Liver (tissue), 9 donors: ENCODE data around the gene NIPAL1. TPM values are rescaled to one million over a fixed set of nuclear protein-coding genes. Genes with fewer than 3 reads are reported as not detected.

Experiments
- DNase-seq: peaks from one replicate; pipeline ENCODE4 v3.0.0-alpha.2; 2017; ENCODE audit warnings: low spot score
- H3K27ac ChIP-seq, 2 donors: one replicate each; pipeline ENCODE4 v1.7.0; 2013; ENCODE audit warnings: inconsistent platforms in 2 of 2, low read length in 2 of 2, control low read depth in 1 of 2, low read depth in 1 of 2, mild to moderate bottlenecking in 1 of 2
- H3K27me3 ChIP-seq, 4 donors: one replicate each; pipeline versions ENCODE4 v1.6.1 to v1.7.0; 2013; ENCODE audit warnings: low read length in 3 of 4, inconsistent platforms in 1 of 4, mild to moderate bottlenecking in 1 of 4, moderate library complexity in 1 of 4; ENCODE audit not compliant: control insufficient read depth in 4 of 4, insufficient read depth in 4 of 4
- H3K36me3 ChIP-seq, 4 donors: one replicate each; pipeline versions ENCODE4 v1.6.1 to v1.7.0; 2013; ENCODE audit warnings: low read length in 3 of 4, mild to moderate bottlenecking in 3 of 4, low read depth in 1 of 4, moderate library complexity in 1 of 4; ENCODE audit not compliant: control insufficient read depth in 4 of 4, insufficient read depth in 3 of 4
- H3K4me1 ChIP-seq, 4 donors: one replicate each; pipeline versions ENCODE4 v1.6.1 to v1.7.0; 2013; ENCODE audit warnings: low read length in 3 of 4, mild to moderate bottlenecking in 3 of 4, moderate library complexity in 1 of 4; ENCODE audit not compliant: control insufficient read depth in 4 of 4, insufficient read depth in 4 of 4
- H3K4me3 ChIP-seq, 3 donors: one replicate each; pipeline versions ENCODE4 v1.6.1 to v1.7.0; 2013; ENCODE audit warnings: low read length in 3 of 3, control low read depth in 1 of 3, low read depth in 1 of 3, mild to moderate bottlenecking in 1 of 3
- H3K9ac ChIP-seq, 2 donors: one replicate each; pipeline ENCODE4 v1.7.0; 2013; ENCODE audit warnings: low read length in 2 of 2, mild to moderate bottlenecking in 2 of 2, moderate library complexity in 2 of 2, control low read depth in 1 of 2, low read depth in 1 of 2
- H3K9me3 ChIP-seq, 4 donors: one replicate each; pipeline versions ENCODE4 v1.6.1 to v1.7.0; 2013; ENCODE audit warnings: low read length in 3 of 4; ENCODE audit not compliant: control insufficient read depth in 4 of 4
- FOXA2 ChIP-seq: IDR thresholded peaks from 2 replicates; pipeline ENCODE4 v1.6.1; 2016; ENCODE audit warnings: antibody characterized with exemption
- HNF4A ChIP-seq, 2 donors: conservative IDR thresholded peaks; 2 replicates each; pipeline ENCODE4 v1.6.1; 2016; ENCODE audit warnings: antibody characterized with exemption in 2 of 2, mild to moderate bottlenecking in 2 of 2
- RXRA ChIP-seq, 2 donors: IDR thresholded peaks; 2 replicates each; pipeline ENCODE4 v1.6.1; 2017 to 2018; ENCODE audit warnings: antibody characterized with exemption in 2 of 2, mild to moderate bottlenecking in 1 of 2
- SP1 ChIP-seq: IDR thresholded peaks from 2 replicates; pipeline ENCODE4 v1.6.1; 2018; ENCODE audit warnings: antibody characterized with exemption, mild to moderate bottlenecking
- TAF1 ChIP-seq: conservative IDR thresholded peaks from 2 replicates; pipeline ENCODE4 v1.6.1; 2016; ENCODE audit warnings: antibody characterized with exemption, mild to moderate bottlenecking
- WGBS: extraction: QIAGEN DNeasy Blood & Tissue Kit; methylation state at CpG from one replicate; pipeline ENCODE4 v1.1.7; 2013; 5-methylcytosine and 5-hydroxymethylcytosine counted together
- polyA plus RNA-seq, 2 donors: library from polyadenylated mRNA; stranded (reverse) in 1 of 2; unstranded in 1 of 2; fragments of 200-250 nt in 1 of 2; fragments of >200 nt in 1 of 2; fragmentation: Nextera tagmentation in 1 of 2; extraction: Ambion mirVana in 1 of 2; gene quantifications; one replicate each; pipeline versions ENCODE4 v1.2.1 to v1.2.3, GENCODE V29; 2013 to 2015
- total RNA-seq, 2 donors: library from RNA; depleted of rRNA; stranded (reverse); fragments of >200 nt; gene quantifications; one replicate each; pipeline ENCODE4 v1.2.3, GENCODE V29; 2014
- TF ChIP-seq, protein P1 (sequence below): IDR thresholded peaks from 2 replicates; pipeline ENCODE4 v1.6.1; 2016; ENCODE audit warnings: antibody characterized with exemption
- donor health status: healthy.
- donor health status: healthy.
- donor health status: healthy.
- donor health status: healthy.
- donor health status: healthy.

Gene NIPAL1
- total and polyA plus RNA-seq, 4 donors = 2.5 to 10.7 (median 6.1) TPM

DNA sequence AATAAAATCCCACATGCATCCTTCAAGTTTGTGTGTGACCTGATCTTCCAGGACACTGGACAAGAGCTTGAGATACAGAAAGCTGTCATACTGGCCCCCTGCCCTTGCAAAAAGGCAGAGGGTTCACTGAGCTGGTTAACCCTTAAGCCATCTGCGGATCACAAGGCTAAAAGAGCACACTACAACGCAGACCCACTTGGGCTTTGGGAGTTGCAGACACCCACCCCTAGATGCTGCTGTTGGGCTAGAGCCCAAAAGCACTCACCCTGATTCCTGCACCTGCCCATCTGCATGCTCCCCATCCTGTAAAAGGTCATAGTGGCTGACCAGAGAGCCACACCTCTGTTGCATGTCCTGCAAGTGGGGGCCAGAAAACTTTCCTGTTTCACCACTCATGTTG is 66.4 kb downstream of the NIPAL1 start:
- TF ChIP-seq, protein P1, sequence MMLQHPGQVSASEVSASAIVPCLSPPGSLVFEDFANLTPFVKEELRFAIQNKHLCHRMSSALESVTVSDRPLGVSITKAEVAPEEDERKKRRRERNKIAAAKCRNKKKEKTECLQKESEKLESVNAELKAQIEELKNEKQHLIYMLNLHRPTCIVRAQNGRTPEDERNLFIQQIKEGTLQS = no peak
- TF ChIP-seq FOXA2 = no peak
- no peak for TF ChIP-seq TAF1
- TF ChIP-seq RXRA (IDR thresholded peaks at IDR 0.05) = no peak
- TF ChIP-seq SP1 = no peak

GRCh38 chr4:48085821-48086589 is 69.4 kb downstream of the NIPAL1 start:
- no peaks in the 10 kb centered on the region for H3K36me3 ChIP-seq
- DNase-seq = no peak
- peaks cover 0 to 4% (median 0%) of the 10 kb centered on the region in 4 donors for H3K4me1 ChIP-seq
- no peak overlapping the region for H3K27ac ChIP-seq
- H3K4me3 ChIP-seq = no peak overlapping the region
- WGBS = 67% methylated on average over 8 of the region's 8 CpGs
- H3K9me3 ChIP-seq = no peaks in the 10 kb centered on the region
- H3K27me3 ChIP-seq = no peaks in the 10 kb centered on the region
- H3K9ac ChIP-seq = no peak overlapping the region
- peak in 1 of 2 donors; percentile 6 for TF ChIP-seq HNF4A (conservative IDR thresholded peaks at IDR 0.05)
- TF ChIP-seq SP1 = no peak

More for the DNA sequence above, 66.4 kb downstream of the NIPAL1 start:
- peaks cover 0 to 4% (median 0%) of the 10 kb centered on the region in 4 donors for H3K4me1 ChIP-seq
- H3K9me3 ChIP-seq = no peaks in the 10 kb centered on the region
- H3K9ac ChIP-seq = no peak overlapping the region
- no peak overlapping the region for H3K4me3 ChIP-seq
- no peak overlapping the region for H3K27ac ChIP-seq
- DNase-seq = no peak
- H3K36me3 ChIP-seq = no peaks in the 10 kb centered on the region
- 91% methylated on average over 2 of the region's 2 CpGs for WGBS
- H3K27me3 ChIP-seq = no peaks in the 10 kb centered on the region

Other genes starting within 250 kb of the NIPAL1 start
- under 1 TPM; 0.17 to 0.23 TPM for gene CORIN, start 178.7 kb upstream of the NIPAL1 start, total RNA-seq
- gene CORIN, start 178.7 kb upstream of the NIPAL1 start, polyA plus RNA-seq = under 1 TPM; 0.02 to 0.13 TPM
- gene NFXL1, start 102.2 kb upstream of the NIPAL1 start, total RNA-seq = 1 to 10 TPM; 5.5 to 9.9 TPM
- 1 to 10 TPM; 3.9 to 5.4 TPM for gene NFXL1, start 102.2 kb upstream of the NIPAL1 start, polyA plus RNA-seq
- 10 to 100 TPM in 1 of 2 donors, 1 to 10 TPM in 1; 6.1 to 28.0 TPM for gene CNGA1, start 91 bp upstream of the NIPAL1 start, total RNA-seq
- 10 to 100 TPM in 1 of 2 donors, 1 to 10 TPM in 1; 3.9 to 41.3 TPM for gene CNGA1, start 91 bp upstream of the NIPAL1 start, polyA plus RNA-seq
- 1 to 10 TPM; 1.2 to 4.9 TPM for gene TXK, start 117.5 kb downstream of the NIPAL1 start, total RNA-seq
- gene TXK, start 117.5 kb downstream of the NIPAL1 start, polyA plus RNA-seq = 1 to 10 TPM in 1 of 2 donors, under 1 TPM in 1; 0.43 to 1.5 TPM